ENCODE measurements around the gene YIPF1. TPM values are rescaled to one million over a fixed set of nuclear protein-coding genes. Genes with fewer than 3 reads are reported as not detected.

Gene YIPF1
- total RNA-seq, 1 experiment from 2014 or later, result 21.1 TPM

- no TSS peak for BruUV-seq (replicated peaks)
- Histone ChIP-seq H3K9me2 (replicated peaks; ENCODE audit: low read length) (no peaks in the 10 kb centered on the region), H3K36me3 (ENCODE audit: low read depth, low read length) (peaks cover 26% of the 10 kb centered on the region), H3K27ac (ENCODE audit: low read length) (no peak overlapping the region), H3K79me2 (ENCODE audit: low read length) (no peaks in the 10 kb centered on the region), H3K4me1 (ENCODE audit: insufficient read depth, low read length) (no peaks in the 10 kb centered on the region), H3K9me3 (ENCODE audit: low read length) (peaks cover 11% of the 10 kb centered on the region; the same call in 1 of the 2 replicates), H3F3A (ENCODE audit: low read length, unreplicated experiment) (no peaks in the 10 kb centered on the region), H3K27me3 (ENCODE audit: low read length) (no peaks in the 10 kb centered on the region), H3K4me2 (ENCODE audit: low read length) (no peak overlapping the region), H4K20me1 (ENCODE audit: low read length) (no peaks in the 10 kb centered on the region), H3K4me3 (ENCODE audit: low read length) (no peak overlapping the region), H3K9ac (ENCODE audit: low read length) (no peak overlapping the region), H2AFZ (ENCODE audit: low read length) (no peak overlapping the region)
- TF ChIP-seq CTCF (conservative IDR thresholded peaks at IDR 0.05; ENCODE audit: low read depth, low read length), result no peak
- no peak for TF ChIP-seq EZH2 (IDR thresholded peaks at IDR 0.05; ENCODE audit: low read length, unreplicated experiment)
- TF ChIP-seq EZH2phosphoT487 (IDR thresholded peaks at IDR 0.05; ENCODE audit: borderline replicate concordance, low read length), result no peak
- intact Hi-C loops (cut with micrococcal nuclease), result no loop called here
- DNase-seq, result no peak
- CTCF ChIA-PET, result no interaction called here
- POLR2A ChIA-PET (ENCODE audit: unreplicated experiment), result no interaction called here
- no peak for ATAC-seq
Measured at GRCh38 chr1:53930932-53931331, 41.3 kb upstream of the YIPF1 start.

GRCh38 chr1:53929246-53929960, 39.8 kb upstream of the YIPF1 start:
- Histone ChIP-seq H3K9me2 (replicated peaks; ENCODE audit: low read length) (no peaks in the 10 kb centered on the region), H3K27me3 (ENCODE audit: low read length) (no peaks in the 10 kb centered on the region), H3K36me3 (ENCODE audit: low read depth, low read length) (peaks cover 17% of the 10 kb centered on the region), H4K20me1 (ENCODE audit: low read length) (no peaks in the 10 kb centered on the region), H3K4me1 (ENCODE audit: insufficient read depth, low read length) (no peaks in the 10 kb centered on the region), H3K9me3 (ENCODE audit: low read length) (peaks cover 6% of the 10 kb centered on the region; the same call in 1 of the 2 replicates), H3K79me2 (ENCODE audit: low read length) (no peaks in the 10 kb centered on the region), H3K9ac (ENCODE audit: low read length) (no peak overlapping the region), H3F3A (ENCODE audit: low read length, unreplicated experiment) (no peaks in the 10 kb centered on the region), H3K4me3 (ENCODE audit: low read length) (no peak overlapping the region), H3K4me2 (ENCODE audit: low read length) (no peak overlapping the region), H2AFZ (ENCODE audit: low read length) (no peak overlapping the region), H3K27ac (ENCODE audit: low read length) (no peak overlapping the region)
- CTCF ChIA-PET, result no interaction called here
- intact Hi-C loops (cut with micrococcal nuclease), result no loop called here
- BruUV-seq (replicated peaks), result TSS peak; percentile 8
- DNase-seq (no peak), ATAC-seq (no peak)
- no peak for TF ChIP-seq CTCF (conservative IDR thresholded peaks at IDR 0.05; ENCODE audit: low read depth, low read length)
- TF ChIP-seq EZH2 (IDR thresholded peaks at IDR 0.05; ENCODE audit: low read length, unreplicated experiment), result no peak
- TF ChIP-seq EZH2phosphoT487 (IDR thresholded peaks at IDR 0.05; ENCODE audit: borderline replicate concordance, low read length), result no peak
- POLR2A ChIA-PET (ENCODE audit: unreplicated experiment), result no interaction called here

GRCh38 chr1:53927376-53927881, 37.8 kb upstream of the YIPF1 start:
- POLR2A ChIA-PET (ENCODE audit: unreplicated experiment), result no interaction called here
- Histone ChIP-seq H3K79me2 (ENCODE audit: low read length) (no peaks in the 10 kb centered on the region), H3K9me2 (replicated peaks; ENCODE audit: low read length) (no peaks in the 10 kb centered on the region), H3K4me2 (ENCODE audit: low read length) (no peak overlapping the region), H3K4me3 (ENCODE audit: low read length) (no peak overlapping the region), H2AFZ (ENCODE audit: low read length) (no peak overlapping the region), H3K27me3 (ENCODE audit: low read length) (no peaks in the 10 kb centered on the region), H3K4me1 (ENCODE audit: insufficient read depth, low read length) (no peaks in the 10 kb centered on the region), H3K36me3 (ENCODE audit: low read depth, low read length) (peaks cover 17% of the 10 kb centered on the region; the same call in 1 of the 2 replicates), H3F3A (ENCODE audit: low read length, unreplicated experiment) (no peaks in the 10 kb centered on the region), H3K27ac (ENCODE audit: low read length) (no peak overlapping the region), H3K9ac (ENCODE audit: low read length) (no peak overlapping the region), H3K9me3 (ENCODE audit: low read length) (no peaks in the 10 kb centered on the region), H4K20me1 (ENCODE audit: low read length) (no peaks in the 10 kb centered on the region)
- no peak for TF ChIP-seq EZH2phosphoT487 (IDR thresholded peaks at IDR 0.05; ENCODE audit: borderline replicate concordance, low read length)
- no peak for TF ChIP-seq CTCF (conservative IDR thresholded peaks at IDR 0.05; ENCODE audit: low read depth, low read length)
- no peak for TF ChIP-seq EZH2 (IDR thresholded peaks at IDR 0.05; ENCODE audit: low read length, unreplicated experiment)
- no TSS peak for BruUV-seq (replicated peaks)
- no peak for ATAC-seq
- CTCF ChIA-PET, result no interaction called here
- intact Hi-C loops (cut with micrococcal nuclease), result no loop called here
- no peak for DNase-seq

Data from PC-3 (cell line).